Progenitor cell of endocrine pancreas (in vitro differentiated cells): ENCODE results near the gene HOXD12. TPM values are rescaled to one million over a fixed set of nuclear protein-coding genes. Genes with fewer than 3 reads are reported as not detected.

ENCODE experiments used
- DNase-seq: peaks from one replicate; pipeline ENCODE4 v3.0.0; 2021; ENCODE audit warnings: low spot score; ENCODE audit not compliant: unreplicated experiment
- H3K27ac Mint-ChIP-seq: 2 replicates; pipeline ENCODE4 v1.8.0; 2021; ENCODE audit warnings: mild to moderate bottlenecking, moderate library complexity, mixed read lengths
- H3K27me3 Mint-ChIP-seq: 2 replicates; pipeline ENCODE4 v1.8.0; 2021; ENCODE audit warnings: mixed read lengths
- H3K36me3 Mint-ChIP-seq: 2 replicates; pipeline ENCODE4 v1.8.0; 2022; ENCODE audit warnings: mixed read lengths; ENCODE audit not compliant: insufficient read depth
- H3K4me1 Mint-ChIP-seq: 2 replicates; pipeline ENCODE4 v1.8.0; 2021; ENCODE audit warnings: low read depth, mixed read lengths
- H3K4me3 Mint-ChIP-seq: 2 replicates; pipeline ENCODE4 v1.8.0; 2021; ENCODE audit warnings: low read depth, mild to moderate bottlenecking, moderate library complexity, mixed read lengths
- H3K9me3 Mint-ChIP-seq: 2 replicates; pipeline ENCODE4 v1.8.0; 2021; ENCODE audit warnings: low read depth, mixed read lengths
- CTCF ChIP-seq: fragments of 200-600 bp; sonication (generic); IDR thresholded peaks from one replicate; pipeline ENCODE4 v1.5.0; 2021; ENCODE audit warnings: antibody characterized with exemption, mild to moderate bottlenecking; ENCODE audit not compliant: unreplicated experiment
- total RNA-seq: library from RNA; stranded (reverse); gene quantifications from 2 replicates; pipeline ENCODE4 v1.2.1, GENCODE V29; 2021

Gene HOXD12
- total RNA-seq, 1 donor from 2014 or later: not detected

DNA sequence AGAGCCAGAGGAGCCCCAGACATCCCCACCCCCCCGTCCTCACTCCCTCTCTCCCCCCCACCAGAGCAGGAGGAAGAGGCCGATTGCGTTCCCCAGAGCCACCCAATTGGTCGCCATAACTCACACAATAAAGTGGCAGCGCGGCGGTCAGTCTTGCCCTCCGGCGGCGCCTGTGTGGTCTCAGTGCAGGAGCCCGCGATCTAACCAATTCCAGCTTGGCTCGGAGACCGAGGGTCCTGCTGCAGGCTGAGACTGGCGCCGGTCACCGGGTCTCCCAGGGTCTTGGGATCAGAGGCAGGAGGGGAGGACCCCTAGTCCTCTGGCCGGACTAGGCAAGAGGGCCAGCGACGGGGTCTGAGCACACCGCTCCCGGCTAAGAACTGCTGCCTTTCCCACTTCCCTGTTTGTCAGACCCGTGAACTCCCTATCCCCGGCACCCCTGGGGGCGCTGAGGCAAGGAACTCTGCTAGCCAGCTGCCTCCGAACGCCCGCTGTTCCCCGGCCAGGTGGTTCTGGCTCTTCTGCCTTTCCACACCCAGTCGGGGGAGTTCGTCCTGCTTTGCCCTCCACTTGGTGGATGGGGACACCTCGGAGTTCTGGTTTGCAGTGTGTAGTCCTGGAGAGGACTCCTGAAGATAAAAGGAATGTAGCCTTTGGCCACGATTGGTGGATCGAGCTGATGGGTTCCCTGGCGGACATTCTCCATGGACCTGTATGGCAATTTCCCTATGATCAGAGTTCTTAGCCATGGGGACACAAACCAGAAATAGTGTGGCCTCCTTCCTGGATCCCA, 1.0 kb upstream of the HOXD12 start:
- H3K9me3 Mint-ChIP-seq: no peaks in the 10 kb centered on the region
- H3K4me1 Mint-ChIP-seq: peaks cover 4% of the 10 kb centered on the region
- no peak for DNase-seq
- no peaks in the 10 kb centered on the region for H3K36me3 Mint-ChIP-seq
- peaks cover 96% of the 10 kb centered on the region for H3K27me3 Mint-ChIP-seq
- H3K4me3 Mint-ChIP-seq: no peak overlapping the region
- no peak for TF ChIP-seq CTCF
- no peak overlapping the region for H3K27ac Mint-ChIP-seq

DNA sequence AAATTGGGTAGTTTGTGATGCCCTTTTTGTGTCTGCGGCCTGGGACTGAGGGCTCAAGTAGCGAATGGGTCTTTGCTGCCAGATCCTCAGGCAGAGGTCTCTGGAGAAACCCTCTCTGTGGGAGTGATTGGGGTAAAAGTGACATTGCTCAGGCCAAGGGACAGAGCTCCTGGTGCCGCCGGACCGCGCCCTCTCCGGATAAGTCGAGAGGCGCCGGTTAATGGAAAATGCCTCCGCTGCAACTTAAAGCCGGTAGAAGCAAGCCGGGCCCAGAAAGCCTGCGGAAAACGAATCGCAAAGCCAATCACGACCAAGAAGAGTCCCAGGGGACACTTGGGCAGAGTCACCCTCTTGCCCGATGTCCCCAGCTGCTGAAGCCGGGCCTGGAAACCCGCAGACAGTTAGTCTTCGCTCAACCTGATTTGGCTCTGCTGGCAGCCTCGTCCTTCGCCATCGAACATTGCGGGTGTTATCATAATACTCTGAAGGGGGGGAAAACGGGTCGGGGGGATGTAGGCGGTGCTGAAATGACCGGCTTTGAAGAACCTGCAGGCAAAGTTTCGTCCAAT, 352 bp upstream of the HOXD12 start:
- Mint-ChIP-seq H3K9me3 (no peaks in the 10 kb centered on the region), H3K27ac (no peak overlapping the region), H3K27me3 (peaks cover 96% of the 10 kb centered on the region), H3K36me3 (no peaks in the 10 kb centered on the region), H3K4me3 (no peak overlapping the region), H3K4me1 (peaks cover 4% of the 10 kb centered on the region)
- DNase-seq: no peak
- TF ChIP-seq CTCF: no peak

GRCh38 chr2:176100547-176101140, 1.0 kb downstream of the HOXD12 start:
- no peaks in the 10 kb centered on the region for H3K36me3 Mint-ChIP-seq
- TF ChIP-seq CTCF: no peak
- H3K4me3 Mint-ChIP-seq: no peak overlapping the region
- DNase-seq: no peak
- no peaks in the 10 kb centered on the region for H3K9me3 Mint-ChIP-seq
- peaks cover 96% of the 10 kb centered on the region for H3K27me3 Mint-ChIP-seq
- no peak overlapping the region for H3K27ac Mint-ChIP-seq
- H3K4me1 Mint-ChIP-seq: peaks cover 4% of the 10 kb centered on the region

GRCh38 chr2:176101216-176101830, 1.7 kb downstream of the HOXD12 start:
- DNase-seq: no peak
- Mint-ChIP-seq H3K4me1 (peaks cover 4% of the 10 kb centered on the region), H3K9me3 (no peaks in the 10 kb centered on the region), H3K27me3 (peaks cover 96% of the 10 kb centered on the region), H3K4me3 (no peak overlapping the region), H3K36me3 (no peaks in the 10 kb centered on the region), H3K27ac (no peak overlapping the region)
- TF ChIP-seq CTCF: no peak

- DNase-seq: no peak
- no peaks in the 10 kb centered on the region for H3K36me3 Mint-ChIP-seq
- H3K4me1 Mint-ChIP-seq: peaks cover 4% of the 10 kb centered on the region
- no peaks in the 10 kb centered on the region for H3K9me3 Mint-ChIP-seq
- no peak overlapping the region for H3K27ac Mint-ChIP-seq
- TF ChIP-seq CTCF: no peak
- H3K4me3 Mint-ChIP-seq: no peak overlapping the region
- H3K27me3 Mint-ChIP-seq: peaks cover 93% of the 10 kb centered on the region
Observed at GRCh38 chr2:176101842-176102241, 2.2 kb downstream of the HOXD12 start.
